HUES64 (cell line): ENCODE measurements around the gene NADK.
A peak's percentile ranks its signal among the peaks of the same experiment; 100 is the strongest.
"Not testable (repeated sequence)": the region's sequence is repeated elsewhere in the genome, so short reads cannot be mapped to it uniquely, and the experiment has no call there.

Experiments used
- H3K27ac ChIP-seq: 2 replicates; pipeline ENCODE4 v1.7.0; 2013; ENCODE audit warnings: low read depth, low read length, inconsistent platforms
- H3K27me3 ChIP-seq: 2 replicates; pipeline ENCODE4 v1.6.1; 2013; ENCODE audit warnings: mild to moderate bottlenecking, low read length; ENCODE audit not compliant: insufficient read depth
- H3K36me3 ChIP-seq: 2 replicates; pipeline ENCODE4 v1.6.1; 2013; ENCODE audit warnings: mild to moderate bottlenecking, low read length; ENCODE audit not compliant: insufficient read depth
- H3K4me1 ChIP-seq: 2 replicates; pipeline ENCODE4 v1.6.1; 2013; ENCODE audit warnings: mild to moderate bottlenecking, low read length, moderate library complexity; ENCODE audit not compliant: insufficient read depth
- H3K4me3 ChIP-seq: 2 replicates; pipeline ENCODE4 v1.5.1; 2013; ENCODE audit warnings: mild to moderate bottlenecking, low read length, moderate library complexity
- H3K9ac ChIP-seq: 2 replicates; pipeline ENCODE4 v1.6.1; 2013; ENCODE audit warnings: mild to moderate bottlenecking, low read depth, low read length
- H3K9me3 ChIP-seq: 2 replicates; pipeline ENCODE4 v1.6.1; 2013; ENCODE audit warnings: low read depth, low read length; ENCODE audit not compliant: insufficient read depth
- WGBS: fragments of 150-250, 120-280 bp; methylation state at CpG from one replicate; pipeline ENCODE4 v1.1.7; 2013; ENCODE audit warnings: missing lambda C conversion rate; 5-methylcytosine and 5-hydroxymethylcytosine counted together

Gene NADK

GRCh38 chr1:1737675-1738590 is 40.3 kb downstream of the NADK start:
- H3K36me3 ChIP-seq = peaks cover 14% of the 10 kb centered on the region
- WGBS = 96% methylated on average over 24 of the region's 44 CpGs
- not testable (repeated sequence) for H3K9ac ChIP-seq, H3K9me3 ChIP-seq, H3K27ac ChIP-seq, H3K4me3 ChIP-seq, H3K4me1 ChIP-seq, H3K27me3 ChIP-seq

GRCh38 chr1:1732381-1732780 is 45.9 kb downstream of the NADK start:
- 93% methylated on average over 17 of the region's 17 CpGs for WGBS
- Histone ChIP-seq H3K36me3 (peaks cover 29% of the 10 kb centered on the region), H3K4me3 (no peak overlapping the region), H3K9ac (no peak overlapping the region), H3K27me3 (no peaks in the 10 kb centered on the region), H3K27ac (no peak overlapping the region), H3K4me1 (no peaks in the 10 kb centered on the region), H3K9me3 (no peaks in the 10 kb centered on the region)

GRCh38 chr1:1730870-1731269 is 47.4 kb downstream of the NADK start:
- 95% methylated on average over 17 of the region's 17 CpGs for WGBS
- Histone ChIP-seq H3K4me3 (no peak overlapping the region), H3K27me3 (no peaks in the 10 kb centered on the region), H3K4me1 (no peaks in the 10 kb centered on the region), H3K27ac (no peak overlapping the region), H3K9me3 (no peaks in the 10 kb centered on the region), H3K9ac (no peak overlapping the region), H3K36me3 (peaks cover 29% of the 10 kb centered on the region)

GRCh38 chr1:1730230-1730629 is 48.0 kb downstream of the NADK start:
- H3K9me3 ChIP-seq, H3K4me3 ChIP-seq, H3K9ac ChIP-seq, H3K27ac ChIP-seq, H3K4me1 ChIP-seq, H3K27me3 ChIP-seq: not testable (repeated sequence)
- peaks cover 27% of the 10 kb centered on the region for H3K36me3 ChIP-seq
- WGBS = 95% methylated on average over 5 of the region's 13 CpGs

GRCh38 chr1:1729116-1729816 is 49.0 kb downstream of the NADK start:
- not testable (repeated sequence) for H3K9ac ChIP-seq, H3K4me3 ChIP-seq, H3K27me3 ChIP-seq, H3K27ac ChIP-seq, H3K9me3 ChIP-seq, H3K4me1 ChIP-seq
- 93% methylated on average over 14 of the region's 18 CpGs for whole genome bisulfite sequencing
- H3K36me3 ChIP-seq = peaks cover 24% of the 10 kb centered on the region

GRCh38 chr1:1728308-1729005 is 49.8 kb downstream of the NADK start:
- H3K4me3 ChIP-seq, H3K9ac ChIP-seq: not testable (repeated sequence)
- 89% methylated on average over 10 of the region's 14 CpGs for WGBS

GRCh38 chr1:1727131-1727651 is 51.1 kb downstream of the NADK start:
- H3K4me1 ChIP-seq, H3K27me3 ChIP-seq: not testable (repeated sequence)
- 96% methylated on average over 9 of the region's 12 CpGs for WGBS

More at GRCh38 chr1:1728308-1729005, 49.8 kb downstream of the NADK start:
- not testable (repeated sequence) for H3K9me3 ChIP-seq, H3K4me1 ChIP-seq, H3K27me3 ChIP-seq, H3K27ac ChIP-seq
- H3K36me3 ChIP-seq = peaks cover 19% of the 10 kb centered on the region

GRCh38 chr1:1726088-1726487 is 52.2 kb downstream of the NADK start:
- not testable (repeated sequence) for H3K9me3 ChIP-seq, H3K27me3 ChIP-seq, H3K4me1 ChIP-seq, H3K4me3 ChIP-seq, H3K27ac ChIP-seq, H3K9ac ChIP-seq
- H3K36me3 ChIP-seq = peaks cover 15% of the 10 kb centered on the region
- 94% methylated on average over 17 of the region's 17 CpGs for WGBS

More at GRCh38 chr1:1727131-1727651, 51.1 kb downstream of the NADK start:
- not testable (repeated sequence) for H3K9me3 ChIP-seq, H3K27ac ChIP-seq, H3K4me3 ChIP-seq, H3K9ac ChIP-seq
- peaks cover 10% of the 10 kb centered on the region for H3K36me3 ChIP-seq

GRCh38 chr1:1724035-1724864 is 54.0 kb downstream of the NADK start, which contains the start of gene CDK11A:
CDK11A (minus strand) TSS chr1:1724357; CDS start chr1:1722818, 1,539 bp downstream.
- H3K9ac ChIP-seq = peak within 1 kb of the TSS; percentile 55
- peak within 1 kb of the TSS; percentile 94; the same call in 1 of the 2 replicates for H3K27ac ChIP-seq
- WGBS = under 1% methylated on average over 51 of the region's 78 CpGs
- H3K9me3 ChIP-seq, H3K4me1 ChIP-seq, H3K27me3 ChIP-seq: not testable (repeated sequence)
- H3K36me3 ChIP-seq = peaks cover 20% of the 10 kb centered on the region
- peak within 1 kb of the TSS; percentile 78 for H3K4me3 ChIP-seq

GRCh38 chr1:1721201-1721600 is 57.1 kb downstream of the NADK start:
- no peaks in the 10 kb centered on the region for H3K4me1 ChIP-seq
- no peaks in the 10 kb centered on the region for H3K27me3 ChIP-seq
- H3K9ac ChIP-seq = no peak overlapping the region
- 82% methylated on average over 7 of the region's 7 CpGs for WGBS
- H3K9me3 ChIP-seq = no peaks in the 10 kb centered on the region
- no peak overlapping the region for H3K27ac ChIP-seq
- H3K4me3 ChIP-seq = no peak overlapping the region
- peaks cover 37% of the 10 kb centered on the region for H3K36me3 ChIP-seq
